Neutrophil (primary cell): ENCODE results near the gene TPSB2.

Experiments used
- H3K27ac ChIP-seq: fragments of 200-600 bp; sonication (generic); 2 replicates; pipeline ENCODE4 v1.5.1; 2016; ENCODE audit warnings: mild to moderate bottlenecking, moderate library complexity
- H3K27me3 ChIP-seq: fragments of 200-600 bp; sonication (generic); 2 replicates; pipeline ENCODE4 v1.6.0; 2016; ENCODE audit warnings: mild to moderate bottlenecking
- H3K36me3 ChIP-seq: fragments of 200-600 bp; sonication (generic); 2 replicates; pipeline ENCODE4 v1.5.1; 2017
- H3K4me1 ChIP-seq, 2 experiments: fragments of 200-600 bp in 1 of 2; sonication (generic) in 1 of 2; 1 replicate in 1 of 2; 2 replicates in 1 of 2; pipeline versions ENCODE4 v1.5.1 to v1.6.1; 2013 to 2016; ENCODE audit warnings: low read depth in 1 of 2, low read length in 1 of 2, mild to moderate bottlenecking in 1 of 2, moderate library complexity in 1 of 2; ENCODE audit not compliant: control insufficient read depth in 1 of 2, insufficient read depth in 1 of 2
- H3K4me3 ChIP-seq, 2 experiments: fragments of 200-600 bp in 1 of 2; sonication (generic) in 1 of 2; 1 replicate in 1 of 2; 2 replicates in 1 of 2; pipeline ENCODE4 v1.5.1; 2013 to 2016; ENCODE audit warnings: low read depth in 1 of 2, low read length in 1 of 2, mild to moderate bottlenecking in 1 of 2, moderate library complexity in 1 of 2
- H3K9me3 ChIP-seq: fragments of 200-600 bp; sonication (generic); 2 replicates; pipeline ENCODE4 v1.5.1; 2016
- TF ChIP-seq, protein P1 (sequence below): fragments of 200-600 bp; sonication (generic); IDR thresholded peaks from 2 replicates; pipeline ENCODE4 v1.5.1; 2016; ENCODE audit warnings: antibody characterized with exemption

The TPSB2 gene

GRCh38 chr16:1184156-1184868 lies 45.7 kb downstream of the TPSB2 start:
- peaks cover 23% of the 10 kb centered on the region for H3K27me3 ChIP-seq
- TF ChIP-seq, protein P1, sequence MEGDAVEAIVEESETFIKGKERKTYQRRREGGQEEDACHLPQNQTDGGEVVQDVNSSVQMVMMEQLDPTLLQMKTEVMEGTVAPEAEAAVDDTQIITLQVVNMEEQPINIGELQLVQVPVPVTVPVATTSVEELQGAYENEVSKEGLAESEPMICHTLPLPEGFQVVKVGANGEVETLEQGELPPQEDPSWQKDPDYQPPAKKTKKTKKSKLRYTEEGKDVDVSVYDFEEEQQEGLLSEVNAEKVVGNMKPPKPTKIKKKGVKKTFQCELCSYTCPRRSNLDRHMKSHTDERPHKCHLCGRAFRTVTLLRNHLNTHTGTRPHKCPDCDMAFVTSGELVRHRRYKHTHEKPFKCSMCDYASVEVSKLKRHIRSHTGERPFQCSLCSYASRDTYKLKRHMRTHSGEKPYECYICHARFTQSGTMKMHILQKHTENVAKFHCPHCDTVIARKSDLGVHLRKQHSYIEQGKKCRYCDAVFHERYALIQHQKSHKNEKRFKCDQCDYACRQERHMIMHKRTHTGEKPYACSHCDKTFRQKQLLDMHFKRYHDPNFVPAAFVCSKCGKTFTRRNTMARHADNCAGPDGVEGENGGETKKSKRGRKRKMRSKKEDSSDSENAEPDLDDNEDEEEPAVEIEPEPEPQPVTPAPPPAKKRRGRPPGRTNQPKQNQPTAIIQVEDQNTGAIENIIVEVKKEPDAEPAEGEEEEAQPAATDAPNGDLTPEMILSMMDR: no peak
- H3K4me1 ChIP-seq: no peaks in the 10 kb centered on the region

DNA sequence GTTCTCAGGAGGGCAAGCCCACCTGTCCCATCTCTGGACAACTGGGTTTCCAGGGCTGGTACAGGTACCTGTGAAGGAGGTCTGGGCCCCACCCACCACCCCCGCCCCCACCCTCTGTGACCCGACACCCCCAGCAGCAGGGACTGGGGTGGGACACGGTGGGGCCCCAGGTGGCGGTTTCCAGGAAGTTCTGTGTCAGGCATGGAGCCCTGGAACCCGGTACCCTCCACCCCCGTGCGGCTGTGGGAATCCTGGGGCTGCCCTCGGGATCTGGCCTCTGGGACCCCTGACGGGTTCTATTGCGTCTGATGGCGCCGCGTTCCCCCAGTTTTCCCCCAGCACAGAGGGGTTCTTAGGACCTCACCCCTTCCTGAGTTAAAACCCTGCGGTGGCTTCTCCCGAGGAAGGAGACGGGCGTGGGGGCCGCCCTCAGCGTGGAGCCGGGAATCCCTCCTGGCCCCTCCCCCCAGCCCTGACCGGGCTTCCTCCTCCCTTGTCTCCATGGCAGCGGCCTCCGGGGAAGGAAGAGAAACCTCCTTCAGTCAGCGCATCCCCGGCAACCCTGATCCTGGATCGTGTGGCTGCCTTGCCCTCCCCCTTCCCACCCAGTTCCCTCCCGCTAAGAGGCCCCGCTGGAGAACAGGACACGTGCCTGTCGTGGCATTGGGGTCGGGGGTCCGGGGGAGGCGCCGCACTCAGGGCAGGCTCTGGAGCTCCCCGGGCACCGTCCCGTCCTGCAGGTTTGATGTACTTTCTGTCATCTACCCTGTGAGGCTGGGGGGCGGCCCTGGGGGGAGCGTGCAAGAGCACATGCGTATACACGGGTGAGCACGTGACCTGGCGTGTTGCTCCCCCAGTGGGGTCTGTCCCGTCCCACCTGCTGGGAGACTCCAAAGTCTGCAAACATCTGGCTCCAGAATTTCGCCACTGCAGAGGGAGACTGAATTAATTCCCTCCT lies 46.8 kb downstream of the TPSB2 start:
- Histone ChIP-seq H3K4me1 (no peaks in the 10 kb centered on the region), H3K36me3 (no peaks in the 10 kb centered on the region), H3K9me3 (no peaks in the 10 kb centered on the region), H3K4me3 (no peak overlapping the region), H3K27ac (no peak overlapping the region), H3K27me3 (peaks cover 23% of the 10 kb centered on the region)
- TF ChIP-seq, protein P1: no peak

More at GRCh38 chr16:1184156-1184868, 45.7 kb downstream of the TPSB2 start:
- Histone ChIP-seq H3K9me3 (no peaks in the 10 kb centered on the region), H3K27ac (no peak overlapping the region), H3K4me3 (no peak overlapping the region), H3K36me3 (no peaks in the 10 kb centered on the region)

GRCh38 chr16:1182316-1182671 lies 47.7 kb downstream of the TPSB2 start:
- Histone ChIP-seq H3K4me1 (no peaks in the 10 kb centered on the region), H3K9me3 (no peaks in the 10 kb centered on the region), H3K27ac (no peak overlapping the region), H3K4me3 (no peak overlapping the region), H3K36me3 (no peaks in the 10 kb centered on the region), H3K27me3 (peaks cover 23% of the 10 kb centered on the region)
- TF ChIP-seq, protein P1: no peak

DNA sequence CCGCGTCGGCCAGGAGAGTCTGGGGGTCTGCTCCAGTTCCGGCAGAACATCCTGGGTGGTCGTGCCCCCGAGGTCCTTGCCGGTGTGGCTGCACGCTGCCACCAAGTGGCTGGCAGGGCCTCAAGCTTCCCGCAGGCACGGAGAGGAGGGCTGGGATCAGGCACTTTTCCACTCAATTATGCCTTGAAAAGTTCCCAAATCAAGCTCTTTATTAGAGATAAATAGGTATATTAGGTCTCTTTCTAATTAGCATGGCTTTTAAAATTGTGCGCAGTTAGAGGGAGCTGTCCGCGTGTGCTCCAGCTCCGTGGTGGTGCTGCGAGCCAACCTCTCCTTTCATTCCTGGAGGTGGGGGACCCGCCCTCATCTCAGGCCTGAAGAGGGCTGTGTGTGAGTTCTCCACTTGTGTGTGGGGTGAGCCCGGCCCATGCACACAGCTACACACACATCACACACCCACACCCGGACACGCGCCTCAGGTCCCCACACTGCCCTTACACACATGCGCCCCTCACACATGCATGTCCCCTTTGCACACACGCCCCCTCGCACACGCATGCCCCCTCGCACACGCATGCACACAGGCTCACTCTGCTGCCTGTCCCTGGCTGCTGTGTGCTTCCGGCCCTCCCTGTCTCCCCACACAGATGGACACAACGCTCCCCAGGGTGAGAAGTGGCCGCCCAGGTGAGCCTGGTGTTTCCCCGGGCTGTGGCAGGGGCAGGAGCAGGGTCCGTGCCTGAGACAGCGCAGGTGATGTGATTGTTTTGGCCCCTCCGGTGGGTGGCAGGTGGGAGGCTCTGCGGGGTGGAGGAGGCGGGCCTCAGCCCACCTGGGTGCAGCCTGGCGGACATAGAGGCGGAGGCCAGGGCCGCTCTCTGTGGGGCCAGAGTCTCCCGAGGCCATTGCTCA lies 48.3 kb downstream of the TPSB2 start:
- Histone ChIP-seq H3K27me3 (peaks cover 23% of the 10 kb centered on the region), H3K27ac (no peak overlapping the region), H3K36me3 (no peaks in the 10 kb centered on the region), H3K4me1 (no peaks in the 10 kb centered on the region), H3K4me3 (no peak overlapping the region), H3K9me3 (no peaks in the 10 kb centered on the region)
- TF ChIP-seq, protein P1: no peak
